Right lobe of liver (tissue), 6 donors: ENCODE results near the gene NUP85. TPM values are rescaled to one million over a fixed set of nuclear protein-coding genes. Genes with fewer than 3 reads are reported as not detected.

Experiments used
- ATAC-seq, 4 donors: fragments of 200-7000 bp; cut with Tn5 transposase; one replicate each; pipeline ENCODE4 v1.9.1; 2020; ENCODE audit warnings: mild to moderate bottlenecking in 4 of 4, moderate library complexity in 4 of 4
- DNase-seq, 3 donors: peaks; one replicate each; pipeline ENCODE4 v3.0.0-alpha.2; 2020
- H3K27ac ChIP-seq, 3 donors: fragments of 200-600 bp; one replicate each; pipeline ENCODE4 v1.8.0; 2022
- H3K27me3 ChIP-seq, 2 donors: fragments of 200-600 bp; one replicate each; pipeline ENCODE4 v1.8.0; 2022
- H3K36me3 ChIP-seq, 4 donors: fragments of 200-600 bp; sonication (generic) in 1 of 4; one replicate each; pipeline versions ENCODE4 v1.5.1 to v1.8.0; 2017 to 2022; ENCODE audit warnings: control low read depth in 1 of 4
- H3K4me1 ChIP-seq, 4 donors: fragments of 200-600 bp; sonication (generic) in 1 of 4; one replicate each; pipeline versions ENCODE4 v1.5.1 to v1.8.0; 2017 to 2022; ENCODE audit warnings: control low read depth in 1 of 4
- H3K4me3 ChIP-seq, 3 donors: fragments of 200-600 bp; one replicate each; pipeline ENCODE4 v1.8.0; 2022
- H3K9me3 ChIP-seq, 4 donors: fragments of 200-600 bp; sonication (generic) in 1 of 4; one replicate each; pipeline versions ENCODE4 v1.5.1 to v1.8.0; 2017 to 2022; ENCODE audit warnings: control low read depth in 1 of 4
- CTCF ChIP-seq, 4 donors: fragments of 200-600 bp in 3 of 4; fragments of 450-650 bp in 1 of 4; IDR thresholded peaks; one replicate each; pipeline versions ENCODE4 v1.5.1 to v1.8.0; 2016 to 2022; ENCODE audit warnings: antibody characterized with exemption in 4 of 4, mild to moderate bottlenecking in 2 of 4
- POLR2A ChIP-seq: fragments of 450-650 bp; IDR thresholded peaks from one replicate; pipeline ENCODE4 v1.6.1; 2017; ENCODE audit warnings: antibody characterized with exemption, mild to moderate bottlenecking
- WGBS: methylation state at CpG from one replicate; pipeline ENCODE4 v1.1.6; 2018; ENCODE audit warnings: low coverage, low lambda C conversion rate; ENCODE audit not compliant: insufficient coverage; ENCODE audit errors: missing lambda C conversion rate; 5-methylcytosine and 5-hydroxymethylcytosine counted together
- intact Hi-C, 2 donors: fragments of 100-400 bp; cut with DNase I; formaldehyde crosslinking; loops; one replicate each; pipeline versions ENCODE4 v1.11.2 to v1.14.1; 2022
- total RNA-seq, 6 experiments: library from RNA; depleted of rRNA in 2 of 6; stranded (reverse); fragments of >200 nt in 2 of 6; fragmentation: NEBNext Ultra II Directional in 3 of 6; extraction: Animal tissue kit (Norgen Biotek cat#: 25700) in 3 of 6; gene quantifications; one replicate each; pipeline versions ENCODE4 v1.1.0 to v1.2.4, GENCODE V29; 2016 to 2023
- donor health status: DM: no; HTN: yes; CAD: no.
- donor health status: DM: no; HTN: no; CAD: no.
- donor health status: DM: no; HTN: no; CAD: no.
- donor health status: DM: no; HTN: yes; CAD: no.
- donor health status: DM: no; HTN: yes; CAD: no.

The NUP85 gene
- total RNA-seq, 6 experiments from 2014 or later = 15.3 to 32.8 (median 25.9) TPM

GRCh38 chr17:75207760-75208159 is 2.3 kb downstream of the NUP85 start:
- DNase-seq (peak; percentile 45 to 75 (median 72)), ATAC-seq (peak; percentile 33 to 52 (median 48))
- Histone ChIP-seq H3K27me3 (no peaks in the 10 kb centered on the region), H3K9me3 (no peaks in the 10 kb centered on the region), H3K36me3 (peaks cover 0 to 38% (median 14%) of the 10 kb centered on the region in 4 donors), H3K4me1 (peaks cover 0 to 26% (median 3%) of the 10 kb centered on the region in 4 donors), H3K4me3 (no peak overlapping the region), H3K27ac (peak overlapping the region in 1 of 3 donors; percentile 42)
- TF ChIP-seq POLR2A = no peak
- no peak for TF ChIP-seq CTCF (IDR thresholded peaks at IDR 0.05)
- intact Hi-C loops = loop anchor here in 1 of 2 donors (10.0 kb wide), 1 partner anchor 93 kb away; no protein-coding TSS in a partner anchor
- 35% methylated on average over 3 of the region's 12 CpGs for WGBS

- Histone ChIP-seq H3K4me1 (peaks cover 0 to 26% (median 3%) of the 10 kb centered on the region in 4 donors), H3K36me3 (peaks cover 0 to 42% (median 16%) of the 10 kb centered on the region in 4 donors), H3K9me3 (no peaks in the 10 kb centered on the region), H3K27me3 (no peaks in the 10 kb centered on the region), H3K27ac (no peak overlapping the region), H3K4me3 (no peak overlapping the region)
- 55% methylated on average over 9 of the region's 9 CpGs for WGBS
- ATAC-seq = no peak
- DNase-seq = no peak
- intact Hi-C loops = loop anchor here in 1 of 2 donors (10.0 kb wide), 1 partner anchor 93 kb away; no protein-coding TSS in a partner anchor
- no peak for TF ChIP-seq POLR2A
- TF ChIP-seq CTCF (IDR thresholded peaks at IDR 0.05) = no peak
Observed at GRCh38 chr17:75208161-75208560, 2.7 kb downstream of the NUP85 start.

- H3K9me3 ChIP-seq = no peaks in the 10 kb centered on the region
- ATAC-seq (no peak), DNase-seq (no peak)
- peaks cover 0 to 26% (median 3%) of the 10 kb centered on the region in 4 donors for H3K4me1 ChIP-seq
- 86% methylated on average over 3 of the region's 3 CpGs for WGBS
- TF ChIP-seq POLR2A (no peak), CTCF (IDR thresholded peaks at IDR 0.05) (no peak)
- peaks cover 0 to 51% (median 19%) of the 10 kb centered on the region in 4 donors for H3K36me3 ChIP-seq
- H3K27ac ChIP-seq = no peak overlapping the region
- no peak overlapping the region for H3K4me3 ChIP-seq
- H3K27me3 ChIP-seq = no peaks in the 10 kb centered on the region
- intact Hi-C loops = loop anchor here in 1 of 2 donors (10.0 kb wide), 1 partner anchor 94 kb away; no protein-coding TSS in a partner anchor
Observed at GRCh38 chr17:75209061-75209460, 3.6 kb downstream of the NUP85 start.

GRCh38 chr17:75218131-75218530 is 12.7 kb downstream of the NUP85 start:
- intact Hi-C loops = no loop called here
- peaks cover 0 to 60% (median 22%) of the 10 kb centered on the region in 4 donors for H3K36me3 ChIP-seq

More at GRCh38 chr17:75218131-75218530, 12.7 kb downstream of the NUP85 start:
- TF ChIP-seq CTCF (IDR thresholded peaks at IDR 0.05) (no peak), POLR2A (no peak)
- Histone ChIP-seq H3K4me1 (no peaks in the 10 kb centered on the region), H3K9me3 (no peaks in the 10 kb centered on the region), H3K27ac (no peak overlapping the region), H3K4me3 (no peak overlapping the region), H3K27me3 (no peaks in the 10 kb centered on the region)
- 100% methylated on average over 1 of the region's 6 CpGs for WGBS
- ATAC-seq = no peak
- DNase-seq = no peak
